BE2C (cell line): ENCODE data around the gene BCO1. TPM values are rescaled to one million over a fixed set of nuclear protein-coding genes. Genes with fewer than 3 reads are reported as not detected.

Experiments
- DNase-seq: peaks from one replicate; pipeline ENCODE4 v3.0.0-alpha.2; 2020
- H3K27me3 ChIP-seq: fragments of 250-450 bp; sonication (Bioruptor Pico); 2 replicates; pipeline ENCODE4 v1.5.1; 2020; ENCODE audit warnings: mild to moderate bottlenecking
- H3K36me3 ChIP-seq: fragments of 250-450 bp; sonication (Bioruptor Pico); 2 replicates; pipeline ENCODE4 v1.5.1; 2020; ENCODE audit warnings: mild to moderate bottlenecking
- H3K4me1 ChIP-seq: fragments of 250-450 bp; sonication (Bioruptor Pico); 2 replicates; pipeline ENCODE4 v1.5.1; 2020
- H3K4me3 ChIP-seq: 2 replicates; pipeline ENCODE4 v1.5.1; 2011; ENCODE audit warnings: low read depth, low read length
- H3K9me3 ChIP-seq: fragments of 250-450 bp; sonication (Bioruptor Pico); 2 replicates; pipeline ENCODE4 v1.5.1; 2020
- polyA plus RNA-seq: library from polyadenylated mRNA; unstranded; fragments of >200 nt; gene quantifications from one replicate; pipeline ENCODE4 v1.2.1, GENCODE V29; 2012; ENCODE audit warnings: low read depth, missing spikeins; ENCODE audit not compliant: insufficient read length, insufficient read depth
- TF ChIP-seq, protein P1 (sequence below): IDR thresholded peaks from 2 replicates; pipeline ENCODE4 v1.5.1; 2012; ENCODE audit warnings: mild to moderate bottlenecking, low read depth, low read length

The BCO1 gene, protein sequence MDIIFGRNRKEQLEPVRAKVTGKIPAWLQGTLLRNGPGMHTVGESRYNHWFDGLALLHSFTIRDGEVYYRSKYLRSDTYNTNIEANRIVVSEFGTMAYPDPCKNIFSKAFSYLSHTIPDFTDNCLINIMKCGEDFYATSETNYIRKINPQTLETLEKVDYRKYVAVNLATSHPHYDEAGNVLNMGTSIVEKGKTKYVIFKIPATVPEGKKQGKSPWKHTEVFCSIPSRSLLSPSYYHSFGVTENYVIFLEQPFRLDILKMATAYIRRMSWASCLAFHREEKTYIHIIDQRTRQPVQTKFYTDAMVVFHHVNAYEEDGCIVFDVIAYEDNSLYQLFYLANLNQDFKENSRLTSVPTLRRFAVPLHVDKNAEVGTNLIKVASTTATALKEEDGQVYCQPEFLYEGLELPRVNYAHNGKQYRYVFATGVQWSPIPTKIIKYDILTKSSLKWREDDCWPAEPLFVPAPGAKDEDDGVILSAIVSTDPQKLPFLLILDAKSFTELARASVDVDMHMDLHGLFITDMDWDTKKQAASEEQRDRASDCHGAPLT
- not detected for polyA plus RNA-seq

DNA sequence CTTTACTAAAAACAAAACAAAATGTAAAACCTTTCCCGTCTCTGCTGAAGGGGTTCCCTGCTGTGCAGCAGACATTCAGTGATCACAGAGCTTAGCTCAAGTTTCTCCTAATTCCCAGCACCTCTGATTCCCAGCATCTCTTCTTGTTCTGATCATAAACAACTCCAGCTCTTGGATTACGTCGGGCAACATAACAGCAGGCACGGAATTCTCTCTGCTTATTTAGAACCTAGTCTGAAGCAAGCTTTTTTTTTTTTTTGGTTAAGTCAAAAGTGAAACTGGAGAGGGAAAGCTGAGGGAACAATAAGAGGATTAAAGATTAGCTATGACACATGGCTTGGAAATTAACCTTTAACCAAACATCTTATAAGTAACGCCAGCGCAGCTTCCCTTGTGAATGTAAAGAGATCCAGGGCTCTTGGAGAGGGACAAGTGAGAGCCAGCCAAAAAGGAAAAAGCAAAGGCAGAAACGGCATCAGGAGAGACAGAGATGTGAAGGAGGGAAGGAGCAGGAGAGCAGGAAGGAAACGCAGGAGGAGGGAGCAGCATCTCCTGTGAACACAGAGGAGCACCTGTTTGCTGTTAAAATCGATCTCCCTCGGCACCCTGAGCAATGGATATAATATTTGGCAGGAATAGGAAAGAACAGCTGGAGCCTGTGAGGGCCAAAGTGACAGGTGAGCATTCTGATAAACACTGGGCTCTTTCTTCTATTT lies at the start of gene BCO1:
TSS of gene BCO1 (plus strand) at position 394 of the 716 bp plus-strand sequence. CDS start at position 614, 220 bp downstream.
- DNase-seq: no peak
- no peaks in the 10 kb centered on the region for H3K4me1 ChIP-seq
- TF ChIP-seq, protein P1, sequence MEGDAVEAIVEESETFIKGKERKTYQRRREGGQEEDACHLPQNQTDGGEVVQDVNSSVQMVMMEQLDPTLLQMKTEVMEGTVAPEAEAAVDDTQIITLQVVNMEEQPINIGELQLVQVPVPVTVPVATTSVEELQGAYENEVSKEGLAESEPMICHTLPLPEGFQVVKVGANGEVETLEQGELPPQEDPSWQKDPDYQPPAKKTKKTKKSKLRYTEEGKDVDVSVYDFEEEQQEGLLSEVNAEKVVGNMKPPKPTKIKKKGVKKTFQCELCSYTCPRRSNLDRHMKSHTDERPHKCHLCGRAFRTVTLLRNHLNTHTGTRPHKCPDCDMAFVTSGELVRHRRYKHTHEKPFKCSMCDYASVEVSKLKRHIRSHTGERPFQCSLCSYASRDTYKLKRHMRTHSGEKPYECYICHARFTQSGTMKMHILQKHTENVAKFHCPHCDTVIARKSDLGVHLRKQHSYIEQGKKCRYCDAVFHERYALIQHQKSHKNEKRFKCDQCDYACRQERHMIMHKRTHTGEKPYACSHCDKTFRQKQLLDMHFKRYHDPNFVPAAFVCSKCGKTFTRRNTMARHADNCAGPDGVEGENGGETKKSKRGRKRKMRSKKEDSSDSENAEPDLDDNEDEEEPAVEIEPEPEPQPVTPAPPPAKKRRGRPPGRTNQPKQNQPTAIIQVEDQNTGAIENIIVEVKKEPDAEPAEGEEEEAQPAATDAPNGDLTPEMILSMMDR: no peak
- H3K27me3 ChIP-seq: no peaks in the 10 kb centered on the region
- no peaks in the 10 kb centered on the region for H3K9me3 ChIP-seq
- no peaks in the 10 kb centered on the region for H3K36me3 ChIP-seq
- no peak within 1 kb of the TSS for H3K4me3 ChIP-seq

DNA sequence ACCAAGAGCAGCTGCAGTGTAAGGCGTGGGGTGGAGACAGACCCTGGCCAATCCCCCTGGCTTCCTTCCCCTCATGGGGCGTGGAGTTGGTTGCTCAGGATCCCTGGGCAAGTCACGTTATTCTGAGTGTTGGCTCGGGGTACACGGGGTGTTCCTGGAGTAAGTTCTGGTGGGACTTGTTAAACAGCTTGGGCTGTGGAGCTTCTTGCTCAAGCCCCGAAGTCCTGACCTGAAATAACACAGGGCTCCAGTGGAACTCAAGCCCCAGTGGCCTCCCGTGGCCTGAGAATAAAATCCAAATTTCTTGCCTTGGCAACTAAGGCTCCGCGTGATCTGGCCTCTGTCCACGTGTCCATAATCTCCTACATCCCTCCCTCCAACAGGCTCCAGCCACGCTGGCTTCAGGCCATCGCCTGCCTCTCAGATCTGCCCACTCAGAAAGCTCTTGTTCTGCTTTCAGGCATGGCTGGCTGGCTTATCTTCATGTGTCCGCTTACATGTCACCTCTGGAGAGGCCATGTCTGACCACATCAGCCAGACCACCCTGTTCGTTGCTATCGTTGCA lies 49.3 kb upstream of the BCO1 start:
- H3K27me3 ChIP-seq: no peaks in the 10 kb centered on the region
- no peaks in the 10 kb centered on the region for H3K9me3 ChIP-seq
- H3K36me3 ChIP-seq: no peaks in the 10 kb centered on the region
- peak; percentile 55 for DNase-seq
- TF ChIP-seq, protein P1: no peak
- H3K4me3 ChIP-seq: no peak overlapping the region
- peaks cover 2% of the 10 kb centered on the region; the same call in 1 of the 2 replicates for H3K4me1 ChIP-seq

DNA sequence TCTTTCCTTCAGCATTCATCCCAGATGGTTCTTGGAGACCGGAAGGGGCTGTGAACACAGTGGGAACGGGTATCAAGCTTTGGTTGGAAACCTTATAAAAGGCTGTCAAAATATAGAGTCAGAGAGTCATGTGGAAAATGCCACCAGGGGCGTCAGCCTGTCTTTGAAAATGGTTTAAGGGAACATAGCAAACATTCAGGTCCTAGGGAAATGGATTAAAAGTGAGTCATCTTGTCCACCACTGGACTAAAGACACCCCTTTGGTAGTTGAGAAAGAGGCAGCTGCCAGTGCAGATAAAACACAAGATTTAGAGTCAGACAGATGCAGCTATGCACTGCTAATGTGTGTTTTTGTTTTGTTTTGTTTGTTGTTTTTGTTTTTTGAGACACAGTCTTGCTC lies 47.8 kb upstream of the BCO1 start:
- Histone ChIP-seq H3K4me3 (no peak overlapping the region), H3K27me3 (no peaks in the 10 kb centered on the region), H3K9me3 (no peaks in the 10 kb centered on the region), H3K4me1 (peaks cover 2% of the 10 kb centered on the region; the same call in 1 of the 2 replicates), H3K36me3 (no peaks in the 10 kb centered on the region)
- DNase-seq: no peak
- TF ChIP-seq, protein P1: no peak

DNA sequence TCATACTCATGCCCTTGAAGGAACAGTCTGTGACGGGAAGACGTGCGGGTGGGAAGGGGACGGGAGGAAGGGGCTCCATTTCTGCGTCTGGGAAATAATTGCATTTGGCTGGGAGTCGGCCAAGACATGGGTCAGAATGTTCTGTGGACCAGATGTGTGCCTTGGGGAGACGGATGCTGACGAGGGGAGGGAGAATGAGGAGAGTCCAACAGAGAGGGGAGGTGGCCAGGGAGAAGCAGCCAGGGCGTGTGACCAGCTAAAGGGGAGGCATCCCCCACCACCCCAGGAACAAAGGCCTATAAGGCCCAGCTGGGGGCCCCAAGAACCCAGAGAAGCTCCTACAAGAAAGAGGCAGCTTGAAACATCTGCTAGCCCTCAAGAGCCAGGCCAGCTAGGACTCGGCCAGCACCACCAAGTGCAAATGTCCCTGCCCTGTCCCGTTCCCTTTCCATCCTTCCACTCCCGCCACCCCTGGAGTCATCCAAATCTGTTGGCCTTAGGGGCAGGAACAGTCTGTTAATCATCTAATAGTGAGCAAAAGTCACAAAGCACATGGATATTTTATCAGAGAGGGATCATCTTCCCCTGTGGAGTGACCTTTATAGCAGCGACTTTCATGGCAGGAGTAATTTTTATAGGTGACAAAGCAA lies 42.5 kb upstream of the BCO1 start:
- H3K4me3 ChIP-seq: no peak overlapping the region
- no peak for DNase-seq
- H3K4me1 ChIP-seq: no peaks in the 10 kb centered on the region
- no peaks in the 10 kb centered on the region for H3K27me3 ChIP-seq
- no peaks in the 10 kb centered on the region for H3K9me3 ChIP-seq
- TF ChIP-seq, protein P1: no peak
- no peaks in the 10 kb centered on the region for H3K36me3 ChIP-seq

DNA sequence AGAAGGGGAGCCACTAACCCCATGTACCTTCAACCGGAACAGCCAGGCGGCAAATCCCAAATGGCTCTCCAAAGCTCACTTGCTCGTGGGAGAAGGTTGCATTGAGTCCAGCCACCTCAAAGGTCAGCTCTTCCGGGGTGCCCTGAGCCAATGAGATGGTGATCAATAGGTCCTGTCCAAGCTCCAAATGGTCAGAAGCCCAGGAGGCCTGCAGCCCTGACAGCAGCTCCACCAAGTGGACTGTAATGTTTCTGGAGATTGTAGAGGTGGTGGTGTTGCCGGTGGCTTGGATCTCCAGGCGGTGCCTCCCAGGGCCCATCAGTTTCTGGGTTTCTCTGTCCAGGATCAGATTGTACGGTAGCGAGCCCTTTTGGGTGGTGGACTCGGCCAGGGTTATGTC lies 39.9 kb upstream of the BCO1 start:
- H3K4me1 ChIP-seq: no peaks in the 10 kb centered on the region
- no peaks in the 10 kb centered on the region for H3K9me3 ChIP-seq
- no peak for DNase-seq
- no peaks in the 10 kb centered on the region for H3K27me3 ChIP-seq
- TF ChIP-seq, protein P1: no peak; the same call in 1 of the 2 replicates
- H3K36me3 ChIP-seq: no peaks in the 10 kb centered on the region
- H3K4me3 ChIP-seq: no peak overlapping the region
